ENCODE measurements around the gene USP24. TPM values are rescaled to one million over a fixed set of nuclear protein-coding genes. Genes with fewer than 3 reads are reported as not detected.

USP24 gene
- polyA plus RNA-seq, 1 donor from 2014 or later, result 29.5 TPM

- TF ChIP-seq EZH2 (IDR thresholded peaks at IDR 0.05; ENCODE audit: borderline replicate concordance, insufficient read depth, low read length, poor library complexity, severe bottlenecking) (no peak), TAF1 (IDR thresholded peaks at IDR 0.05; ENCODE audit: low read depth) (no peak), POLR2AphosphoS5 (IDR thresholded peaks at IDR 0.05) (no peak)
Observed at GRCh38 chr1:55250399-55251075, 35.4 kb upstream of the USP24 start (continued).

DNA sequence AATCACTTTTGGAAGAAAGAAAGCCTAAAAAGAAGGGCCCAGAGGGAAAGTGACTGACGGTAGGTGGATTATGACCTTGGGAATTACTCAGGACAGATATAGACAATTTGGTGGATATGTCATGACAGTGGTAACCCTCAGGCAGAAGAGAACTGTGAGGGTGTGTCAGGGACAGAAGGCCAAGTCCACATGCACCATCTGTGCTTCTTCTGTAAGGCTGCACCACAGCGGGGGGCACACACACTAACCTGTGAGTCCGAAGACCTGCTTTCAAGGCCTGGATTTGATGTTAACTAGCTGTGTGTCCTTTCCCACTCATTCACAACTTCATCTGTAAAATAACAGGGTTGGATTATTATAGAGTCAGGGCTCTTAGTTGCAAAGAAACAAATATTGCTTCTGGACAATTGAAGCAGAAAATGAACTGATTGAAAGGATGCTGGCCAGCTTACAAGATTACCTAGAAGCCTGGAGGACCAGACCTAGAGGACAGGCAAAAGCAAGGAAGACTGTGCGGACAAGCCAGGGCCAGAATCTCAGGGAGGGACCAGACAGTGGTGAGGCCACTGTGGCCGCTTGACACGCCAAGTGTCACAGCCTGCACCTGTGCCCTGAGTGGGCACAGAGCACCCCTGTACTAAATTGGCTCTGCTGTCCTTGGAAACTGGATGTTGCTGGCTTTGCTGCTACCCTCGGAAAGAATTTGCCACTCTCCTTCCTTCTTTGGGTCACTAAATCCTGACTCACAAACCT lies 34.7 kb upstream of the USP24 start:
- no peaks in the 10 kb centered on the region for H3K79me2 ChIP-seq (replicated peaks; ENCODE audit: insufficient read depth, low read length)
- H3K27me3 ChIP-seq (ENCODE audit: insufficient read depth, low read depth, low read length), result no peaks in the 10 kb centered on the region
- H3K27ac ChIP-seq (ENCODE audit: low read length), result no peak overlapping the region
- no peak overlapping the region for H3K4me2 ChIP-seq (ENCODE audit: low read length)
- H3K9ac ChIP-seq (ENCODE audit: low read length), result no peak overlapping the region
- no peak overlapping the region for H2AFZ ChIP-seq (ENCODE audit: low read depth, low read length)
- H3K4me3 ChIP-seq (ENCODE audit: low read length), result no peak overlapping the region
- no peaks in the 10 kb centered on the region for H4K20me1 ChIP-seq (ENCODE audit: insufficient read depth)
- no peaks in the 10 kb centered on the region for H3K9me3 ChIP-seq (ENCODE audit: low read length)
- H3K36me3 ChIP-seq (ENCODE audit: insufficient read depth, low read length), result no peaks in the 10 kb centered on the region
- no peaks in the 10 kb centered on the region for H3F3A ChIP-seq (ENCODE audit: insufficient read depth, low read length, poor library complexity, severe bottlenecking)
- H3K9me2 ChIP-seq (ENCODE audit: insufficient read depth, low read length), result no peaks in the 10 kb centered on the region
- no peak for TF ChIP-seq TAF1 (IDR thresholded peaks at IDR 0.05; ENCODE audit: low read depth)
- TF ChIP-seq EZH2 (IDR thresholded peaks at IDR 0.05; ENCODE audit: borderline replicate concordance, insufficient read depth, low read length, poor library complexity, severe bottlenecking), result no peak
- no peak for TF ChIP-seq MXI1 (conservative IDR thresholded peaks at IDR 0.05; ENCODE audit: poor library complexity, severe bottlenecking)
- no peak for TF ChIP-seq REST (IDR thresholded peaks at IDR 0.05; ENCODE audit: borderline replicate concordance)

DNA sequence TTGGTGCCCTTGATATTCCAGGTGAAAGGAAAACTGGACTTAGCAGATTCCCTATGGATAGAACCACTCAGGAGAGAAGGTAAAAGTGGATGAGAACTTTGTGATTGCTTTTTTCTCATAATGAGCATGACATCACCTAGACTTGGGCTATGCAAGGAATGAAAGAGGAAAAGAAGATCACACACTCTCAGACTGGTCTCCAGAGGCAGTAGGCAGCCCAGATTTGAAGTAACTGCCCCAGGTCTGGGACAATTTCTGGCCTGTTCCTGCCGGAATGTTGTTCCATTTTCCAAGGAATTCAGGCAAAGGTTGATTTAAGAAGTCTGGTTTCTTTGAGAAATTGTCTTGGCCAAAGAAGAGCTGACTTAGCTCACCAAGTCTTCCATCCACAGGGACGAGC lies 31.7 kb upstream of the USP24 start:
- Histone ChIP-seq H3K9me2 (ENCODE audit: insufficient read depth, low read length) (no peaks in the 10 kb centered on the region), H3K9me3 (ENCODE audit: low read length) (no peaks in the 10 kb centered on the region), H4K20me1 (ENCODE audit: insufficient read depth) (no peaks in the 10 kb centered on the region), H3K4me2 (ENCODE audit: low read length) (no peak overlapping the region), H3F3A (ENCODE audit: insufficient read depth, low read length, poor library complexity, severe bottlenecking) (no peaks in the 10 kb centered on the region), H3K36me3 (ENCODE audit: insufficient read depth, low read length) (no peaks in the 10 kb centered on the region), H2AFZ (ENCODE audit: low read depth, low read length) (no peak overlapping the region), H3K27ac (ENCODE audit: low read length) (no peak overlapping the region), H3K27me3 (ENCODE audit: insufficient read depth, low read depth, low read length) (no peaks in the 10 kb centered on the region), H3K9ac (ENCODE audit: low read length) (no peak overlapping the region), H3K4me3 (ENCODE audit: low read length) (no peak overlapping the region), H3K79me2 (replicated peaks; ENCODE audit: insufficient read depth, low read length) (no peaks in the 10 kb centered on the region)
- TF ChIP-seq REST (IDR thresholded peaks at IDR 0.05; ENCODE audit: borderline replicate concordance) (no peak), POLR2AphosphoS5 (IDR thresholded peaks at IDR 0.05) (no peak), CTCF (IDR thresholded peaks at IDR 0.05; ENCODE audit: poor library complexity, severe bottlenecking) (no peak), RAD21 (conservative IDR thresholded peaks at IDR 0.05) (no peak), MXI1 (conservative IDR thresholded peaks at IDR 0.05; ENCODE audit: poor library complexity, severe bottlenecking) (no peak), SMC3 (conservative IDR thresholded peaks at IDR 0.05; ENCODE audit: poor library complexity) (no peak), EP300 (conservative IDR thresholded peaks at IDR 0.05; ENCODE audit: poor library complexity, severe bottlenecking) (no peak), EZH2 (IDR thresholded peaks at IDR 0.05; ENCODE audit: borderline replicate concordance, insufficient read depth, low read length, poor library complexity, severe bottlenecking) (no peak), TAF1 (IDR thresholded peaks at IDR 0.05; ENCODE audit: low read depth) (no peak)

Data from neural cell (in vitro differentiated cells).